GM21786 (cell line): ENCODE data around the gene CRB1.

Experiments used
- ATAC-seq: cut with Tn5 transposase; IDR thresholded peaks from one replicate; pipeline ENCODE4 v1.9.1; 2021; ENCODE audit not compliant: unreplicated experiment

Gene CRB1

DNA sequence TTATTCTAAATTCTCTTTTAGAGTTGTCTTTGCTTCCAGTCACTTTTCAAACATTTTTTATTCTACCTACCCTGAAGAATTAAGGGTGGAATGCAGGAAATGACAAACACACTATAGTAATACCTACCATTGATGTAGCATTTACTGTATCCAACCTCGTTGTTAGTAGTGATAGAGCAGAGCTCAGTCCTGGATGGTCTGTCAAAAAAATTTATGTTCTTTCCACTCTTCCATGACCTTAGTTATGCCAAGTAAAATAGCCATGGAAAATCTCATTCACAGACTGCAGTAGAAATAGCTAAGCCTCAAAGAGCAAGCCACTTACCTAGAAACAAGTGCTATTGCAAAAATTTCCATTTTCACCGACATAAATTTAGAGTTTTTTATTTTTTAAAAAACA is 74.6 kb downstream of the CRB1 start:
- ATAC-seq: no peak

DNA sequence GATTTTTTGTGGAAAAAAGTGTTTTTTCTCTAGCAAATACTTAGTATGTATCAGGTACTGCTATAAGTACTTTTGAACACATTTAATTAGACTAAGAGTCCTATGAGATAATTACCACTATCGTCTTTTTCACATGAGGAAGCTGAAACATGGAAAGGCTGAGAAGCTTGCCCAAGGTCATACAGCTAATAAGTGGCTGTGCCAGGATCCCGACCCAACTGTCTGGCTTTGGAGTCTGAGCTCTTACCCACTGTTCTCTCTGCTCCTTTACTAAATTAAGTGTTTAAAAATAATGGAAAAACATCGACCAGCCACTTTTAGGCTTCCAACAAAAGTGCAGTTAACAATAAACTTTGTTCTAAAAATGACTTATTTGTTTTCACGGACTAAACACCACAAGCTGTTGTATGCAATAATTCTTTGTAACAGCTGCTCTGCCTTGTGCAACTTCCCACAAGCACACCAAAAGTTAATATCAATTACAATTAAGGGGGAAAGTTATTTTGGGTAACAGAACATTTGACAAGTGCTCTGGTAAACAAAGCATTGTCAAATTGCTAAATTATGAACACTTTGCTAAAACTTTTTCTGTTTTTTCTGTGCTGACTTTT is 75.7 kb downstream of the CRB1 start:
- ATAC-seq: no peak

DNA sequence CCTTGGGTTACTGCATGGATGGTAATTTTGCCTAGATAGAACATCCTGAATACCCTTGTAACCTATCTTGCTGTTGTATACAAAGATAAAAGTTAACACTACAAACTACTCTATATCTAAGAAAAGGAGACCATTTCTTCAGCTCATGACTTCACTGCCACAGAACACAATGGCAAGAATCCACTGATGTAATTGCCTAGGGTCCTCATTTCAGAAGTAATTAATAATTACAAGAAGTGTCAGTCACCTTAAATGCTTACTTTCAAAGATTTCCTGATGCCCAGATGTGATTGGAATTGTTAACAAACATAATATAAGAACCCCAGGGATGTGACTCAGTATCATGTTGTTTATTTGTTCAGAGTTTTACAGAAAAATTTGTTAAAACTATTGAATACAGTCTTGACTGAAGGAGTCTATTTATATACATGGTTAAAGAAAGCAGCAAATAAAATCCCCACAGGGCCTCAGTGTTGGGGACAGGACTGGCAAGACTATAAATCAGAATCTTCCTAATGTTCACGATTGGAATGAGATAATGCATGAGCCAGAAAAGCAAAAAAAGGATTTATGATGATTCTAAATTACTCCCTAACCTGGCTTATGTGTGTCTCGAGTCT is 83.9 kb downstream of the CRB1 start:
- no peak for ATAC-seq

DNA sequence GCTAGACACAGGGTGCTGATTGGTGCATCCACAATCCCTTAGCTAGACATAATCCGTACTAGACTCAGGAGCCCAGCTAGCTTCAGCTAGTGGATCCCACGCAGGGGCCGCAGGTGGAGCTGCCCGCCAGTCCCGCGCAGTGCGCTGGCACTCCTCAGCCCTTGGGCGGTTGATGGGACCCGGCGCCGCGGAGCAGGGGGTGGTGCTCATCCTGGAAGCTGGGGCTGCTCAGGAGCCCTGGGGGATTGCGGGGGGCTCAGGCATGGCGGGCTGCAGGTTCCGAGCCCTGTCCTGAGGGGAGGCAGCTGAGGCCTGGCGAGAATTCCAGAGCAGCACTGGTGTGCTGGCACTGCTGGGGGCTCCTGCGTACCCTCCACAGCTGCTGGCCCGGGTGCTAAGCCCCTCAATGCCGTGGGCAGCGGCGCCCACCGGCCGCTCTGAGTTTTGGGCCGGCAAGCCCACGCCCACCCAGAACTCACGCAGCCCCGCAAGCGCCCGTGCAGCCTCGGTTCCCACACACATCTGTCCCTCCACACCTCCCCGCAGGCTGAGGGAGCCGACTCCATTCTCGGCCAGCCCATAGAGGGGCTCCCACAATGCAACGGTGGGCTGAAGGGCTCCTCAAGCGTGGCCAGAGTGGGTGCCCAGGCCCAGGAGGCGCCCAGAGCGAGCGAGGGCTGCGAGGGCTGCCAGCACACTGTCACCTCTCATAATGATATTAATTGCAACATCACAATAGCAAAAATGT is 87.4 kb downstream of the CRB1 start:
- ATAC-seq: no peak

DNA sequence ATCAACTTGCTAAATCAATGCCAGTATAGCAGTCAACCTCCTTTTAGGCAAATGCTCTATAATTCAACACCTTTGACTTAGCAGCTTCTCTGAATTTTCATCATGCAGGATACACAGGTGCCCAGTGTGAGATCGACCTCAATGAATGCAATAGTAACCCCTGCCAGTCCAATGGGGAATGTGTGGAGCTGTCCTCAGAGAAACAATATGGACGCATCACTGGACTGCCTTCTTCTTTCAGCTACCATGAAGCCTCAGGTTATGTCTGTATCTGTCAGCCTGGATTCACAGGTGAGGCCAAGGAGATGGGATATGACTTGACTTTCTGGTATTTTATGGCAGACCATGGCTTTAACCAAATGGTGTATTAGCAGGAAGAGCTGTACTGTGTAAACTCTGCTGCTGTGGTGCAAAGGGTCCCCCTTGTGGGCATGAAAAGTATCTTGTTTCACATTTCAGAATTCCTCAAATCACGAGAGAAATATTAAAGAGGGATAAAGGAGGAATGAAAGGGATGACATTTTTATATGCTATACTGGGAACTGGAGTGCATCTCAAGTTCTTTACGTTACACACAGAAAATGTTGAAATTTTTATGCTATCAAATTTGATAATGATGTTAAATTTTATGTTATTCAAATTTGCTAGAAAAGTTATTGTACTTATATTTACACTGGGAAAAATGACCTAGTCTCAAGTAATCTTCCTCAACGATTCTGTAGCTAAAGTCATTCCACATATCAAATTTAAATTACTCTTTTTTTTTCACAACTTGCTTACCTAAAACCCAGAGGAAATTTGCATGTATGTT is 88.9 kb downstream of the CRB1 start:
- ATAC-seq: peak; percentile 56

DNA sequence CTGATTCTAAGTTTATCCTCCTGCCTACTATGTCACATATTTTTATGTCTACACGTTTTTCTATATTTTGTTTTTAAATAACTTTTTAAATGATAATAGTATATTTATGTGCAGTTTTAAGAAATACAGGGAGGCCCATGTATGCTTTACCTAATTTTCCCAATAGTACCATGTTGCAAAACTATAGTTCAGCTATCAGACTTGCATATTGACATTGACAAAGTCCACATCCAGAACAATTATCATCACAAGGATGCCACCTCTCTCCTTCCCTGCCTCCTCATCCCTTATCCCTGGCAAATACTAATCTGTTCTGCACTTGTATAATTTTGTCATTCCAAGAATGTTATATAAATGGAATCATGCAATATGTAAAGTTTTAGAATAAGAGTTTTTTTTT is 90.9 kb downstream of the CRB1 start:
- no peak for ATAC-seq

DNA sequence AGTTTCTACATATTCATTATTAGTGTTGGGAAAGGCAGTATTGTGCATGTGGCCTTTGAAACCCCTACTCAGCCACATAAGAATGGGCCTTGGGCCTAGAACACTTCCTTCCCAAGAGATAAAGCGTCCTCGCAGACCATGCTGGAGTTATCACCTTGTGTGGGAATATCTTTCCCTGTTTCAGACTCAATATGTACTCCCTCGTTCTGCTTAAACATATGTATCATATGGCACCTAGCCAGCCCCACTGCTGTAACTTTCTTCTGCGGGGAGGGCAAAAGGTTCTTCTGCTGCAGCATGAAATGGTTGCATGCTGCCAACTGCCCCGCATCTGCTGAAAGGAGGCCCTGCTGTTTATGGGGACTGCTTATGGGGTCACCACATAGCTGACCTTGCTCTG is 92.0 kb downstream of the CRB1 start:
- ATAC-seq: no peak

DNA sequence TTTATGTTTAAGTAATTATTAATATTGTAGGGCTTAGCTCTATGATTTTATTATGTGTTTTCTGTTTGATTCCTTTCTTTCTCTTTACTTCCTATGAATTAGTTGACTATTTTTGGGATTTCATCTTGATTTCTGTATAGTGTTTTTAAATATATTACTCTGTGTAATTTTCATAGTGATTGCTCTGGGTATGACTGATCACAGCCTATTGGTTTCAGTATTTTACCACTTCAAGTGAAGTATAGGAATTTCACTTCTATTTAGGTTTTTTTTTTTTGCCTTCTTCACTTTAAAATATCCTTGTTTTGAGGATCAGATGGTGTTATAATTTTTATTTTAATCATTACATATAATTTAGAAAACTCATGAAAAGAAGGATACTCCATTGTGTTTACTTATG is 94.8 kb downstream of the CRB1 start:
- no peak for ATAC-seq

DNA sequence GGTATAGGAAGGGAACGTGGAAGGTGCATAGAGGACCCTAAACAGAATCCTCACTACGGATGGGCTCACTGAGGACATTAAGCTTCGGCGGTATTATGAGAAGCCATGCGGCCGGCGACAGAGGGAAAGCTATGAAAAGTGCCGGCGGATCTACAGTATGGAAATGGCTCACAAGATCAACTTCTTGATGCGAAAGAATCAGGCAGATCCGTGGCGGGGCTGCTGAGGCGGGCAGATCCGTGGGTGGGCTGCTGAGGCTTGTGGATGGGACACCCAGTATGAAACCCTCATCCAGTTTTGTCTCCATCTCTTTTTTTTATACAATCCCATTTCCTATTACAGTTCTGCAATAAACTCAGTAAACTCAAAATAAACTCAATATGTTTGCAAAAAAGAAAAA is 95.8 kb downstream of the CRB1 start:
- no peak for ATAC-seq

DNA sequence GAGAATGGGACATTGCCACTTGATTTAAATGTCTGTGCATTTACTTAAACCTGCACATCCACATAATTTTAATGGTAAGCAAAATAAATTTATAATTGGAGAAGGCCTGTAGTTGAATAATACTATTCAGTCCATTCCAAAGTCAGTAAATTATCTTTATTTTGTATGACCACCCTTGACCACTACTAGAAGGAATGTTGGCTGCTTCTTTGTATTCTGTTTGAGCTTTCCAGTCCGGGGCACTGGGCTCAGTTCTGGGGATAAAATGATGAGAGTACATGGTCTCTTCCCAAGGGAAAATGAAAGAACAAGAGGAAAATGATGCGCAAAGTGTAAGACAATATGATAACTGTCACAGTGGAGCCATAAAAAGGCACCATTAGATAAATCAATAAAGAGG is 98.9 kb downstream of the CRB1 start:
- ATAC-seq: no peak

DNA sequence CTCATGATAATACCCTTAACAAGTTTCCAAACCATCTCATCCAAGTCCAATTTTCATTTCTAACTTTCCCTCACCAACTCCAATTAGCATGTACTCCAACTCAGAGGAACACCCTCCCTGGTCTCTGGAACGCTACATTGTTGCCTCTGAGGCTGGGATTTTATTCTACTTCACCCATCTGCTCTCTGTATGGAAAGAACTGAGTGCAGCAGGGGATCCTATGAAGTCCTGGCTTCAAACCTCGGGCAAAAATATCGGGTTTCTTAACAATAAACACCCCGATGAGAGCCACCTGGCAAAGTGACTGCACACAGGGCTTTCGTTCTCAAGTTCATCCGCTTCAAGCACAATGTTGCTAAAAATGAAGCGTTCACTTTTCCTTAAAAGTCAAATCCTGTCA is 99.6 kb downstream of the CRB1 start:
- ATAC-seq: no peak

DNA sequence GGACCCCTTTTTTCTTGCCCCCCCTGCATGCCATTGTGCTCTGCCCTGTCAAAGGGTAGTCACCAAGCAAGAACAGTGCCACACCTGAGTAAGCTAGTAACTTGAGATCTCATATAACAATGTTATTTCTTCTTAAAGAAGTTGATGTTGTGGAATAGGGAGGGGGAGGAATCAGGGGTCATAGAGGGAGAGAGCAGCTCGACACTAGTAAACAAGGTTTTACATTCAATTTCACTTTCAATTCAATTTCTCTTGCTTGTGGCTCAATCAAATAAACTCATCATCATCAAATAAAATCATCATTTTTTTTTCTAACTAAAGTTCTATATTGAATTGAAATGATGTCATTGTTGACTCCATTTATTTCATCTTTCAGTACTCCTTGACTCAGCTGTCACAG is 106.4 kb downstream of the CRB1 start:
- ATAC-seq: no peak

DNA sequence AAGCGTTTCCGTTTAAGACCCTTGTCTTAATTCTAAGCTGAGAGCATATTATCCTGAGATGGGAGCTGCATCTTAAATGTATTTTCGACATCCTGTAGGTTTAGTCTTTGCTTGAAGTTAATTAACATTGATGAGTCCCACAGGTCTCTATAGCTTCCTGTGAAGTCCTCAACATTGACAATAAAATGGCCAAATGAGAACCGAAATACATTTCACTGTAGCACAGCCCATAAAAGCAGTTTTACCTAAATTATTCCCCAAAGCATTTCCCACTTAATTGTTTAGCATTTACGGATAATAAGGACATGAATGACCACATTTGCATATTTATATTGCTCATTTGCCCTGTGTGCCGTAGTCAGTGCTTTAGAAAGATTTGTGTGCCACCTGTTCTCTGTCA is 116.4 kb downstream of the CRB1 start:
- ATAC-seq: no peak

DNA sequence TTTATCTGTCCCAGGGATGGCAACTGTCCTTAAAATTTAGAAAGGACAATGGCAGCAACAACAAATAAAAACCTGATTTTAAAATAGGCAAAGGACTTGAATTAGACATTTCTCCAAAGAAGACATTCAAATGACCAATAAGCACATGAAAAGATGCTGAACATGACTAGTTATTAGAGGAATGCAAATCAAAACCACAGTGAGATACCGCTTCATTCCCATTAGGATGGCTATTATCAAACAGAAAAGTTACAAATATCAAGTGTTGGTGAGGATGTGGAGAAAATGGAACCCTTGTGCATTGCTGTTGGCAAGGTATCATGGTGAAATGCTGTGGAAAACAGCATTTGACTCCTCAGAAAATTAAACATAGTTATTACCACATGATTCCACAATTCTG is 120.7 kb downstream of the CRB1 start:
- ATAC-seq: no peak

DNA sequence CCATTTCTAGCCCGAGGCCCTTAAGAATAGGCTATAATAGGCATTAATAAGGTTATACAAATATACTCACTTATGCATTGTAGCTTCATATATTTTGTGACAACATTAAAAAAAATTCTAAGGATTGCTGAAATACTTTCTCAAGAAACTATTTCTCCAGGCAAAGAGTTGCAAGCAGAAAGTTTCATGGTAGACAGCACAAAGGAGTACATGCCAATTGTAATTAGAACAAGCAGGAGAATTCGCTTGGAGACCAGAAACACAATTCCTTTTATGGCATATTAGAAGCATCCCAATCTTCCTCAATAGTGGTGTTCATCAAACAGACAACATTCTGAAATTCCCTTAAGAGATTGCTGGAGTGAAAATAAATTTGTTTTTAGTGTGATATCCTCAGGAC is 122.8 kb downstream of the CRB1 start:
- ATAC-seq: no peak

DNA sequence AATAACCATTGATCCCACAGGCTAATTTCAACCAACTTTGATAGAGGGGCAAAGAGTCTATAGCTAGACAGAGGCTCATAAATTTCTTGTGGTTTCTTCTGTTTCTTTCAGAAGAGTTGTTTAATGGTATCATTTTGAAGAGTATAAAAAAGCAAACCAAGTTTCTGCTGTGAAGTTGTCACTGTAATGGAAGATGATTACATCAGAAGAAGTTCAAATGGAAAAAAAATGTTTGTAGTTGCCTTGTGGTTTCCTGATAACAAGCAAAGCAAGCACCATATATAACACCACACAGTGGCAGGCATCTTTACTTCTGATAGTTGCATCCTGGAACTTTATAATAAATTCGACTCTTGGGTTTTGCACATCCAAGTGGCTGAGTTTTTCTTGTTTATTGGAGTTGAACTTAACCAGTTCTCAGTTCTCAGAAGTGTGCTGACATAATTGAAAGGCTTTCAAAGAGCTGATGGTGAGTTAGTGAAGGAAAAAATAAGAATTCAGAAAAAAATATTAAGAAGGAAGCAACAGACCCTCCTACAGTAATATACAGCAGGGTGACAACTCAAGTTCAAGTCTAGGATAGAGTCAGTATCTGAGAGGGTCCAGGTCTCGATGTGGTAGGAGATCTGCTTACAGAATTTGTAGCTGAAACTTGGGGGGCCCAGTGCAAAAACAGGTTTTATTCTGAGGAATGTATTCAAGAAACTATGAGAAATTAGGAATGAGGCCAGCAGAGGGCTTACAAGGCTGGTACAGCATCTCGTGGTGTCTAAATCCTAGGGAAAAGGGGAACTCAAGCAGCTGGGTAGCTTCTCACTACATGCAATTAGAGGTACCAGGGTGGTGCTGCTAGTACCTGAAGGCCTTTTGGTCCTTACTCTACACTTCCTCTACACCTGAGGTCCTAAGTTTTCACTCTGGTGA is 123.5 kb downstream of the CRB1 start:
- ATAC-seq: no peak

DNA sequence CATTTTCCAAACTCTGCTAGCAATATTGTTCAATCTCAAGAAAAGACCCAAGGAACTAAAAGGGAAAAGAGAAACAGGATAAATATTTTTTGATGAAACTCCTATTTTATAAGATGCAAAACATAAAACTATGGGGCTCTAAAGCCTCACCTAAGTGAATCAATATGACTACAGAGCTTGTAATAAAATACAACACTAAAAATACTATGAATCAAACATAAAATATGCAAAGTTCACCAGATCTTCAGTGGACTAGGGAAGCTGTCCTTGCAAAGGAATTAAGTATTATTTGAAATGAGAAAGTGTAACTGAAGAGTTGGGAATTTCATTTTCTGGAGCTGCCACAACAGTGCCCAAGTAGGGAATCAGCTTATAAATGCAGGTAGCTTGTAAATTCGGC is 124.5 kb downstream of the CRB1 start:
- ATAC-seq: no peak

DNA sequence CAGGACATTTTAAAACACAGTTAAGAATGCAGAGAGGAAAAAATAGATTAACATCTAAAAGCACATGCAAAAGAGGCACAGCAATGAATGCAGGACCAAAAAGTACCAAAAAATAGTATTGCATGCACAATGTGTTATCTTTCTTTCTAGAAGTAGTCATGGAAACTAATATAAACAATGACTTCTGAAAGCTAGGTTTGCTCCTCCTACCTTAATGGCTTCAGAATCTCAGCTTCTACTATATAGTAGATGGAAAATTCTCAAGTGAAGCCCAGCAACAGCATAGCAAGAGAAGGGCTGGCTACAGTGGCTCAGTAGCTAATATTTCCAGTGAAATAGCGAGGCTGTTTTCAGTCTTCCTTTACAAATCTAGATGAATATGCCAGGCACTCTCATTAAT is 125.1 kb downstream of the CRB1 start:
- ATAC-seq: no peak

DNA sequence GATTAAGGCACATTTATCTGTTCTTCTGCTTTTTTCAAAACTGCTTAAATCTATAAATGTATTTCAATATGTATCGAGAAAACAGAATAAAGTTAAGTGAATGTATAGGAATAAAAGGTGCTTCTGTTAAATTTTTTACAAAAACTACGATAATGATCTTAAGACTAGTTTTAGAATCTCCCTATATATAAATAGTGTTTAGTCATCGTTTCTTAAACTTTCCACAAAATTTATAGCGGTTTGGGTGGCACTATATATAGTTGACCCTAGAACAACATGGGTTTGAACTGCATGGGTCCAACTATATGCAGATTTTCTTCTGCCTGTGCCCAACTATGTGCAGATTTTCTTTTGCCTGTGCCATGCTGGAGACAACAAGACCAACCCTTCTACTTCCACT is 125.7 kb downstream of the CRB1 start:
- no peak for ATAC-seq

DNA sequence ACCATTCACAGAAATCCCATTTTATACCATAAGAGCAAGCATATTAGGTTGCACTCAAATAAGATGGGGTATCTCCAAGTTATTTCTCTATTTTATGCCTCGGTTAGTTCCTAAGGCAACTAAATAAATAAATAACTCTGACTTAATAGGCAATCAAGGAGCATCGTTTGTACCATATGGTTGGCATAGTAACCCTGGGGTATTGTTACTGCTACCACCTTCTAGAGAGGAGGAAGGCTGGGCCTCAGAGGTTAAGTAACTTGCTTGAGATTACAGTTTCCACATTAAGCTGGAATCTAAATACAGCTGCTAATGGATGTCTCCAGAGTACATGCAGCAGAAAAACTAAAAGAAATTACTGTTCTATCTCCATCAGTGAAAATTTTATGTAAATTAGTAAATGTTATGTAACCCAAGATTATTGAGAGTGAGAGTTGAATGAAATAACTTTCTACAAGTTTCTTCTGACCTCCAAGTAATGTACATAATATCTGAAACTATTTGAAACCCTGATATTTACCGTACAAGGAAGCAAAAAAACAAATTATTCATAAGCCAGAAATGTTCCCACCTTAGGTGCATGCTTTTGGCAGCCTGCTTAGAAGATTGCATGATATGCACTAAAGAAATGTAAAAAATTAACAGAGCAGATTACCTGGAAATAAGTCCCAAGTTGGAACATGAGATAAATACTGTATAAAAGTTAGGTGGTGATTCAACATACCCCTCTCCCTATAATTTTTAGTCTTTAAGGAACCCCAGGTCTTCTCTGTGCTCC is 127.0 kb downstream of the CRB1 start:
- ATAC-seq: no peak
